ENCODE data around the gene ATE1. TPM values are rescaled to one million over a fixed set of nuclear protein-coding genes. Genes with fewer than 3 reads are reported as not detected.
A peak's percentile ranks its signal among the peaks of the same experiment; 100 is the strongest.

ATE1 gene
- total RNA-seq, 1 donor from 2014 or later, result 26.0 TPM

- no peaks in the 10 kb centered on the region for H3K36me3 ChIP-seq
- no peak for ATAC-seq
Observed at GRCh38 chr10:121698902-121699301, 228.9 kb downstream of the ATE1 start.

GRCh38 chr10:121698336-121698735 is 229.5 kb downstream of the ATE1 start:
- no peaks in the 10 kb centered on the region for H3K36me3 ChIP-seq
- no peak overlapping the region for H3K4me3 ChIP-seq
- H3K27ac ChIP-seq, result no peak overlapping the region
- peaks cover 3% of the 10 kb centered on the region for H3K27me3 ChIP-seq (ENCODE audit: low read depth)
- ATAC-seq (no peak), DNase-seq (no peak)
- TF ChIP-seq CTCF (IDR thresholded peaks at IDR 0.05), result no peak
- no peaks in the 10 kb centered on the region for H3K4me1 ChIP-seq
- intact Hi-C loops (cut with DNase I), result no loop called here
- H3K9me3 ChIP-seq, result no peaks in the 10 kb centered on the region

More at GRCh38 chr10:121698902-121699301, 228.9 kb downstream of the ATE1 start:
- Histone ChIP-seq H3K4me3 (no peak overlapping the region), H3K4me1 (no peaks in the 10 kb centered on the region), H3K27ac (no peak overlapping the region), H3K9me3 (no peaks in the 10 kb centered on the region), H3K27me3 (ENCODE audit: low read depth) (peaks cover 3% of the 10 kb centered on the region)
- no peak for TF ChIP-seq CTCF (IDR thresholded peaks at IDR 0.05)
- intact Hi-C loops (cut with DNase I), result no loop called here
- no peak for DNase-seq

GRCh38 chr10:121696854-121697253 is 231.0 kb downstream of the ATE1 start:
- Histone ChIP-seq H3K27ac (no peak overlapping the region), H3K4me1 (no peaks in the 10 kb centered on the region), H3K9me3 (no peaks in the 10 kb centered on the region), H3K4me3 (no peak overlapping the region), H3K36me3 (no peaks in the 10 kb centered on the region), H3K27me3 (ENCODE audit: low read depth) (peaks cover 3% of the 10 kb centered on the region)
- no peak for DNase-seq
- intact Hi-C loops (cut with DNase I), result no loop called here
- peak in 1 of 2 donors; percentile 25 for ATAC-seq
- TF ChIP-seq CTCF (IDR thresholded peaks at IDR 0.05), result peak; percentile 40

- TF ChIP-seq CTCF (IDR thresholded peaks at IDR 0.05), result no peak
- H3K36me3 ChIP-seq, result no peaks in the 10 kb centered on the region
- H3K27ac ChIP-seq, result no peak overlapping the region
- H3K9me3 ChIP-seq, result no peaks in the 10 kb centered on the region
- no peak overlapping the region for H3K4me3 ChIP-seq
- intact Hi-C loops (cut with DNase I), result no loop called here
- no peak for DNase-seq
- peaks cover 3% of the 10 kb centered on the region for H3K27me3 ChIP-seq (ENCODE audit: low read depth)
- ATAC-seq, result no peak
- no peaks in the 10 kb centered on the region for H3K4me1 ChIP-seq
Observed at GRCh38 chr10:121695731-121696464, 231.9 kb downstream of the ATE1 start.

- Histone ChIP-seq H3K4me1 (no peaks in the 10 kb centered on the region), H3K9me3 (no peaks in the 10 kb centered on the region), H3K4me3 (no peak overlapping the region), H3K27ac (no peak overlapping the region), H3K36me3 (no peaks in the 10 kb centered on the region), H3K27me3 (ENCODE audit: low read depth) (peaks cover 3% of the 10 kb centered on the region)
- TF ChIP-seq CTCF (IDR thresholded peaks at IDR 0.05), result no peak
- DNase-seq, result no peak
- intact Hi-C loops (cut with DNase I), result no loop called here
- no peak for ATAC-seq
Observed at GRCh38 chr10:121694966-121695643, 232.7 kb downstream of the ATE1 start.

All from lower lobe of right lung (tissue), 2 donors.